Measurements from ENCODE around the gene VSNL1. TPM values are rescaled to one million over a fixed set of nuclear protein-coding genes. Genes with fewer than 3 reads are reported as not detected.

The VSNL1 gene
- total and polyA plus RNA-seq, 10 of the 15 experiments (the other 5 are each of a cell fraction or from before 2014, with no cell fraction given): 0.04 to 0.30 (median 0.12) TPM; not detected in 4

- TF ChIP-seq ZBTB4 (CRISPR knock-in tag; IDR thresholded peaks at IDR 0.05): no peak
- TF ChIP-seq CEBPZ (IDR thresholded peaks at IDR 0.05; ENCODE audit: low read depth, low read length): no peak
- no peak for TF ChIP-seq BACH1 (IDR thresholded peaks at IDR 0.05; ENCODE audit: borderline replicate concordance)
- no peak for TF ChIP-seq RFX5 (IDR thresholded peaks at IDR 0.05; ENCODE audit: low read depth, low read length)
- TF ChIP-seq REST (IDR thresholded peaks at IDR 0.05; ENCODE audit: low read depth, low read length): no peak
- TF ChIP-seq, protein P1, sequence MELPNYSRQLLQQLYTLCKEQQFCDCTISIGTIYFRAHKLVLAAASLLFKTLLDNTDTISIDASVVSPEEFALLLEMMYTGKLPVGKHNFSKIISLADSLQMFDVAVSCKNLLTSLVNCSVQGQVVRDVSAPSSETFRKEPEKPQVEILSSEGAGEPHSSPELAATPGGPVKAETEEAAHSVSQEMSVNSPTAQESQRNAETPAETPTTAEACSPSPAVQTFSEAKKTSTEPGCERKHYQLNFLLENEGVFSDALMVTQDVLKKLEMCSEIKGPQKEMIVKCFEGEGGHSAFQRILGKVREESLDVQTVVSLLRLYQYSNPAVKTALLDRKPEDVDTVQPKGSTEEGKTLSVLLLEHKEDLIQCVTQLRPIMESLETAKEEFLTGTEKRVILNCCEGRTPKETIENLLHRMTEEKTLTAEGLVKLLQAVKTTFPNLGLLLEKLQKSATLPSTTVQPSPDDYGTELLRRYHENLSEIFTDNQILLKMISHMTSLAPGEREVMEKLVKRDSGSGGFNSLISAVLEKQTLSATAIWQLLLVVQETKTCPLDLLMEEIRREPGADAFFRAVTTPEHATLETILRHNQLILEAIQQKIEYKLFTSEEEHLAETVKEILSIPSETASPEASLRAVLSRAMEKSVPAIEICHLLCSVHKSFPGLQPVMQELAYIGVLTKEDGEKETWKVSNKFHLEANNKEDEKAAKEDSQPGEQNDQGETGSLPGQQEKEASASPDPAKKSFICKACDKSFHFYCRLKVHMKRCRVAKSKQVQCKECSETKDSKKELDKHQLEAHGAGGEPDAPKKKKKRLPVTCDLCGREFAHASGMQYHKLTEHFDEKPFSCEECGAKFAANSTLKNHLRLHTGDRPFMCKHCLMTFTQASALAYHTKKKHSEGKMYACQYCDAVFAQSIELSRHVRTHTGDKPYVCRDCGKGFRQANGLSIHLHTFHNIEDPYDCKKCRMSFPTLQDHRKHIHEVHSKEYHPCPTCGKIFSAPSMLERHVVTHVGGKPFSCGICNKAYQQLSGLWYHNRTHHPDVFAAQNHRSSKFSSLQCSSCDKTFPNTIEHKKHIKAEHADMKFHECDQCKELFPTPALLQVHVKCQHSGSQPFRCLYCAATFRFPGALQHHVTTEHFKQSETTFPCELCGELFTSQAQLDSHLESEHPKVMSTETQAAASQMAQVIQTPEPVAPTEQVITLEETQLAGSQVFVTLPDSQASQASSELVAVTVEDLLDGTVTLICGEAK (IDR thresholded peaks at IDR 0.05; ENCODE audit: borderline replicate concordance): no peak
- no peak for TF ChIP-seq FOXM1 (IDR thresholded peaks at IDR 0.05; ENCODE audit: low read depth, low read length)
Observed at GRCh38 chr2:17616405-17616804, 75.9 kb downstream of the VSNL1 start (continued).

Measured in GM12878 (cell line).